NCI-H446 treated with DMSO at 0.1 percent for 48 hours (cell line): Measurements from ENCODE around the gene ISG20.

Experiments used
- DNase-seq: peaks from one replicate; lab custom pipeline; 2025; lab: John Stamatoyannopoulos, UW

ISG20 gene

DNA sequence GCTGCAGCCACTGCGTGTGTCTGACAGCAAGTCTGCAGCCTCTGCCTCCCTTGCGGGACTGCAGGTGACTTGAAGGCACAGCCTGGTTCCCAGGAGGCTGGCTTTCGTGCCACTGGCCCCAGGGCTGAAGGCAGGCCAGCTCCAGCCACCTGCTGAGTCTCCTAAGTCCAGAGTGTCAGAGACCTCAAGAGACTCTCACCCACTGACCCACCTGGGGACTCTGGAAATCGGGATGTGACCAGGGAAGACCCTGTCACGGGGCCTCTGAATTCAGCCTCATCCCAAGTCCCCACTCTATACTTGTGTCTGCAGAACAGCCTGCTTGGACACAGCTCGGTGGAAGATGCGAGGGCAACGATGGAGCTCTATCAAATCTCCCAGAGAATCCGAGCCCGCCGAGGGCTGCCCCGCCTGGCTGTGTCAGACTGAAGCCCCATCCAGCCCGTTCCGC, 16.3 kb downstream of the ISG20 start:
- DNase-seq = no peak

DNA sequence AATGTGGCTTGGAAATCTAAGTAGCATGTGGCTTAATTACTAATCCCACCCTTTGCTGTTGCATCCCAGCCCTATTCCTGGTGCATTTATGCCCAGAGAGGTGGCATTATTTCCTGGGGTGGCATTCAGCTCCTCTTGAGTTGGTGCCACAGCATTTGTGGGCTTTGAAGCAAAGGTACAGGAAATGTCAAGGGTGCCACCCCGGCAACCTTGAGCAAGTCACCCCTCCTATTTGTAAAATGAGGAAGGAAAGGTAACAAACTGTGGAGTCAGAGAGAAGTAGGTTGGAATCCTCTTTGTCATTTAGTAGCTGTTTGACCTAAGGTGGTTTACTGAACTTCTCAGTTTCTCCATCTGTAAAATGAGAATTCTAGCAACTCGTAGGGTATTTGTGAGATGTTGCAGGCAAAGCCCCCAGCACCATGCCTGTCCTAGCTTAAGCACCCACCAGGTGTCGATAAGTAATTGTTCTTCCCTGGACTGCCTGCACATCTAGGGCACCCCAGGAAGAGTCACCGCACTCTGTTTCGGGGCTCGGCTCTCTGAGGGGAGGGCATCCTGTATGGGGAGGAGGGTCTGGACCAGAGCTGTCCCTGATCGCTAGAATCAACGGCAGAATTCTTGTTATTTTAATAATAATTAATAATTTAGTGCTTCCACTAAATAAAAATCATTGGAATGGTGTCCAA, 17.1 kb downstream of the ISG20 start:
- DNase-seq = no peak

DNA sequence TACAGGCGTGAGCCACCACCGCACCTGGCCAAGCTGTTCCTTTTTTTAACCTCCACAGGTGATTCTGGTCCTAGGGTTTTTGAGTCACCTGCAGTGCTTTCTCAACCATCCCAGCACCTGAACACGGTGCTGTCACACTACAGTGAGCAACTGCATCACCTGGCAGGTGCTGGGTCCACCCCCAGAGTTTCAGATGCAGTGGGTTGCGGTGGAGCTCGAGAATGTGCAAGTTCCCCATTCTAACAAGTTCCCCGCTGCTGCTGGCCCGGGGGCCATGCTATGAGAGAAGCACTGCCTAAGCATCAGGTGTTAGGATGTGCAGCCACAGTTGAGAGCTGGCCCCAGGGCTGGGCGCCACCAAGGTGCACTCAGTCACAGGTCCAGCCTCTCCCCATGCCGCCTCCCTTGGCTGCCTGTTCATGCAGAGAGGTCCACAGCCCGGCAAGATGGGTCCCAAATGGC, 18.0 kb downstream of the ISG20 start:
- DNase-seq = no peak

DNA sequence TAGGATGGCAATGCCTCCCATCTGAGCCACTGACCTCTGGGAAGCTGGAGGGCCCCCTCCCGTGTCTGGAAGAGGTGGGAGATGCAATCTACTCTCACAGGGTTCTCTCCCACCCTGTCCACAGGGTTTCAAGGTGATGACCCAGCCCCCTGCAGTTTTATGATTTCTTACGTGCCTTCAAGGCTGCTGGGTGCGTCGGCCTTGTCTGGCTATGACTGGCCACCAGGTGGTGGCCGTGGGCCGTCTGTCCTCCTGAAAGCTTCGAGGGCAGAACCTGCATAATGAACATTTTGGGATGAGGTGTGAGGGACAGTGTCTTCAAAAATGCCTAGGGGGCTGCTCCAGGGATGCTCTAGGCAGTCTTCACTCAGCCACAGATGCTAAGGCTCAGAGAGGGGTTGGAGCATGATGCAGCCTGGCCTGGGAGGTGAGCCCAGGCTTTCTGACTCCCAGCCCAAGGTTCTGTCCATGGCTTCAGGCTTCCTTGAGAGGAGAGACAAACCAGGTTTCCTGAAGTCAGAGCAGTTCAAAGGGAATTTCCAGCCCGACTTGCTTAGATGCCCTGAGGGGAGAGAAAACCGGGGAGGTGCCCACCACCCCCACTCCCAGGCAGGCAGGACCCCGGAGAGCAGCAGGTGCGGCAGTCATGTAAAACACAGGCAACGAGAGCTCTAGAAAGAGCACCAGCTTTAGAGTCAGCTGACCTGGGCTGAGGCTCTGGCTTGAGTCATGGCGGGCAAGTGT, 18.7 kb downstream of the ISG20 start:
- DNase-seq = no peak

DNA sequence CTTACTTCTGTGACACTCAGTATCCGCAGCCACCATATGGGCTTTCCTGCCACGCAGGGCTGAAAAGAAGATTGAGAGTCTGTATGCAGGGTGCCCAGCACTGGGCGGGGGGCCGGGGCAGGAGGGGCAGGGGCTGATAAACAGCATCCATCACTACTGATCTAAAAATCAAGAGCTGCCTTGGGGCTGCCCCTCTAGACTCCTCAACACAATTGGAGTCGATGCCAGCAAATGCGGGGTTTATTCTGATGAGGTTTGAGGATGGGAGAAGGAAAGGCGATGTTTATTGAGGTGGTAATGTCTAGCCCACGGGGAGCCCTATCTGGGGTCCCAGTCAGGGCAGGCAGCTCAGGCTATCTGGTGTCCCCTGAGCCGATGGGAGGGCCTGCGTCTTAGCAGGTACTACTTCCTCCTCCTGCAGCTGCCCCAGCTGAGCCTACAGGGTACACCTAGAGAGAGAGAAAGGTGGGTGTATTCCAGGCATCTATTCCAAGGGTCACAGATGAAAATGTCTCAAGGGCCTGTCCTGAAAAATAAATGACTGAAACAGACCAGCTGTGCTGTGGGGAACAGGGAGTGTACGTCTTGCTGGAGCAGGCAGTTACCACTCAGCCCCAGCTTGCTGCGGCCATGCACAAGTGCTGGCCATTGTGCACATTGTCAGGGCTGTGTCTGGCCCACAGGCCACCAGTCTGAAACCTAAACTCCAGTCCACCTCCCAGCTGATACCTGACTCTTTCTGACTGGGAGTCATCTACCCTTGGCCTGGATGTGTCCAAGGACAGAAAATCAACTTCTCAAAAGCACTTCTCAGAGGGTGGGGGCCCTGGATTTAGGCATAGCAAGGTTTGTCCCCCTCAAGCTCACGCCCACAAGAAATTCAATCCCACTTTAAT, 19.5 kb downstream of the ISG20 start:
- DNase-seq = no peak

DNA sequence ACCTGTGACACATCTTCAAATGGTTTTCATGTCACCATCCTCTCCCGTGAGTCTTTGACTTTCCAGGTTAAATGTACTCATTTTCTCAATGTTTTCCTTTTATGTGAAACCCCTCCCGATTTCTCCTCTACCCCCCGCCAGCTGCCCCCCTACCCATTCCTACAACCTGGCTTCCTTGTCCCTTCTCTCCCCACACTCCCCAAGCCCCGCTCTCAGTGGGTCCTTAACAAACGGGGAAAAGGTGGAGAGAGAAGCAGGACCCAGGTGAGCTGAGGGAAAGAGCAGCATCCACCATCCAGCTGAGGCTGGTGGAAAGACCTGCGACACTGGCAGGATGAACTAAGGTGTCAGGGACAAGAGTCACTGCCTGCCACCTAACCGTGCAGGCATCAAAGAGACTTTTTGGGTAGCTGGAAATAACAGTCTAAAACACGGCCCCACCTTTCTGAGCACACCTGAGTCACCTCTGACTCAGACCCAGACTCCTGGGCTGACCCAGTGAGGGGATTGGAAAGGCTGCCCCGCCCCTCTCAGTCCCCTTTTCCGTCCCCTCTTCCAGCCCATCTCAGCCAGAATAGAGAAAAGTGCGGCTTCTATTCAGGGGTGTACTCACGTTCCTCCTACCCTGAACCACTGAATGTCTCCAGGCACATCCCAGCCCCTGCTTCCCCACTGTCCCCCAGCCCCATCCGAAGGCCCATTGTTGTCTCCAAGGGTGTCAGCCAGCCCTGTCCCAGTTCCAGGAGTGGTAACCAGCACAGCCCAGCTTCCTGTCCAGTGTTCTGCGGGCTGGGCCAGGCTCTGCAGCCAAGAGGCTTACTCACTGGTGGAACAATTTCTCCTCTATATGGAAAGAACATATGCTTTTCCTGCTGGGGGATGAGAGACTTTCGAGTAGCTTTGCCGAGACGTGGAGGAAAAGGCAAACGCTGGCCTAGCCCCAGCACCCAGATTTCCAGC, 20.4 kb downstream of the ISG20 start:
- DNase-seq = no peak

DNA sequence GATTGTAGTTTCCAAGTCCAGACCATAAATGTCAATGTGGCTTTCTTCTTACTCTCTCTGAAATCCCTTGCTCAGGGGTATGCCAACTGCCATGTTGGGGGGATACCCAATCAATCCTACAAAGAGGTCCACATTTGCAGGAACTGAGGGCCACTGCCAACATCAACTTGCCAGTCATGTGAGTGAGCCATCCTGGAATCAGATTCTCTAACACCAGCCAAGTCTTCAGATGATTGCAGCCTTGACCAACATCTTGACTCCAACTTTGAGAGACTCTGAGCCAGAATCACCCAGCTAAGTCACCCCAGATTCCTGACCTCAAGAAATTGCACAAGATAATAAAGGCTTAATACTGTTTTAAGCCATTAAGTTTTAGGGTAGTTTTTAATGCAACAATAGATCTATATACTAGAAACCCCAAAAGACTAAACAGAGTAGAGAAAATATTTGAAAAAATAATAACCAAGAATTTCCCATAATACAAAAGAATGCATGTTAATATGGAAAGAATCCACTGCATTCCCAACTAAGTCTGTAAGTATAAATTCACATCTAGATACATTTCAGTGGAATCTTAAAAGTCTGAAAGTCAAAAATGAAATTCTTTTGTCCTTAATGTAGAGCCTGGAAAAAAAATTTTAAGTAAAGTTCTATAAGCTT, 22.4 kb downstream of the ISG20 start:
- DNase-seq = no peak

DNA sequence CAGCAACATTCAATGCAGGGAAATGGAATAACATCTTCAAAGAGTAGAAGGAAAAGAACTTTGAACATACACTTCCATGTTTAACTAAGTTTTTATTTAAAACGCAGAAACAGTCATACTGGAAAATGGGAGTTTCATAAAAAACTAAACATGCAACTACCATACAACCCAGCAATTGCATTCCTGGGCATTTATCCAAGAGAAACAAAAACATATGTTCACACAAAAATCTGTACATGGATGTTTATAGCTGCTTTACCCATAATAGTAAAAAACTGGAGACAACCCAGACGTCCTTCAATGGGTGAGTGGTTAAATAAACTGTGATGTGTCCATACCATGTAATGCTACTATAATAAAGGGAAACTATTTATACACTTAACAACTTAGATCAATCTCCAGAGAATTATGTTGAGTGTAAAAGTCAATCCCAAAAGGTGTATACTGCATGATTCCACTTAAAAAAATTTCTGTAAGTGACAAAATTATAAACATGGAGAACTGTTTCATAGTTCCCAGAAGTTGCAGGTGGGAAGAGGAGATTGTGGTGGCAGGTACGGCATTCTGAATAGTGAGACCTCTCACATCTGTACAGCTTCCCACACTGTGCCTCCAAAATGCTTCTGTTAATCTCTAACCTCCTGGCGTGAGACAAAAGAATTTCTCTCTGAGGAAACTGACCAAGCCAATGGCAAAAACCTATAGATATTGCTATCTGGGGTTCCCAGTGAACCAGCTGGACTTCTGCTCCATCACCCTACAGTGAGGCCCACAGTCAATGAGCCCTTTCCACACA, 23.1 kb downstream of the ISG20 start:
- DNase-seq = peak; percentile 2

DNA sequence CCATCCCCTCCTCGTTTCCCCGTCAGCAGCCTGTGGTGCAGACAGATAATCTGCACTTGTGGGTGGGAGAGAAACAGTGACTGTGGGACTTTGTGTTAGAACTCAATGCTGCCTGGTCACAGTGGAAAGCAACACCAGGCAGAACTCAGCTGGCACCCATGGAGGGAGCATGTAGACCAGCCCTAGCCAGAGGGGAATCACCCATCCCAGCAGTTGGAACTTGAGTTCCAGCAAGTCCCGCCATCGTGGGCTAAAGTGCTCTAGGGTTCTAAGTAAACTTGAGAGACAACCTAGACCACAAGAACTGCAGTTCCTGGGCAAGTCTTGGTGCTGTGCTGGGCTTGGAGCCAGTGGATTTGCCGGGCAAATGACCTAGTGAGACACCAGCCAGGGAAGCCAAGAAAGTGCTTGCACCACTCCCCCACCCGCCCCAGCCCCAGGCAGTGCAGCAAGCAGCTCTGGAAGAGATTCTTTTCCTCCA, 24.4 kb downstream of the ISG20 start:
- DNase-seq = no peak

DNA sequence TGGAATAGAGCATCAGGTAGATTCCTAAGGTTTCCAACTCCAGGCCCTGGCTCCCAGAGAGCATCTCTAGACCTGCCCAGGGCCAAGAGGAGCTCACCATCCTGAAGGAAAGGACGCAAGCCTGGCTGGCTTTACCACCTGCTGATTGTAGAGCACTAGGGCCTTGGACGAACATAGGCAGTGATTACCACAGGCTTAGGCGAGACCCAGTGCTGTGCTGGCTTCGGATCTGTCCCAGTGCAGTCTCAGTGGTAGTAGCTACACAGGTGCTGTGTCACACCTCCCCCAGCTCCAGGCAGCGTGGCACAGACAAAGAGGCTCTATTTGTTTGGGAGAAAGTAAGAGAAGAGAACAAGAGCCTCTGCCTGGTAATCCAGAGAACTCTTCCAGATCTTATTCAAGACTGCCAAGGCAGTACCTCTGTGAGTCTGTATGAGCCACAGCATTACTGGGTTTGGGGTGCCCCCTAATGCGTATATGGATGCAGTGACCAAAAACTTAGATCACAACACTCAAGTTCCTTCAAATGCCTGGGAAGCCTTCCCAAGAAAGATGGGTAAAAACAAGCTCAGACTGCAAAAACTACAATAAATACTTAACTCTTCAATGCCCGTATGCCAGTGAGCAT, 25.4 kb downstream of the ISG20 start:
- no peak for DNase-seq

DNA sequence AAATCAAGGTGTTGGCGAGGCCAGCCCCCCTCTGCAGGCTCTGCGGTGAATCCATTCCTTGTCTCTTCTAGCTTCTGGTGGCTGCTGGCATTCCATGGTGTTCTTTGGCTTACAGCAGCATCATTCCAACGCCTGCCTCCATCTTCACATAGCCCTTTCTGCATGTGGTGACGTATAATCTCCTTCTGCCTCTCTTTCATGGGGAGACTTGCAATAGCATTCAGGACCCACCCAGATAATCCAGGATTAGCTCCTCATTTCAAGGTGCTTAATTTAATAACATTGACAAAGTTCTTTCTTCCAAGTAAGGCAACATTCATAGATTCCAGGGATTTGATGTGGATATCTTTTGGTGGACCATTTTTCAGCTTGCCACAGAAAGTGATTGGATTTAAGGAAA, 35.8 kb downstream of the ISG20 start:
- no peak for DNase-seq

DNA sequence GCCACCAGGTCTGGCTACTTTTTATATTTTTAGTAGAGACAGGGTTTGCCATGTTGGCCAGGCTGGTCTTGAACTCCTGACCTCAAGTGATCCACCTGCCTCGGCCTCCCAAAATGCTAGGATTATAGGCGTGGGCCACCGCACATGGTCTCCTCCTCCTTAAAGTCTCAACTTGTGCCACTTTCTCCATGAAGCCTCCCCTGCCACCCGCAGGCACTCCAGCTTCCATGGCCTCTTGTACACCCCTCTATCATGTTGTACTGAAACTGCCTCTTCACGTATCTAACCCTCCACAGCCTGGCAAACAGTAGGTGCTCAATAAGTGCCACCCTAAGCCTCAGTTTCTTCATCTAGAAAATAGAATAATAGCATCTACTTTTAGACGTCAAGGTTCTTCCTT, 39.9 kb downstream of the ISG20 start:
- no peak for DNase-seq

DNA sequence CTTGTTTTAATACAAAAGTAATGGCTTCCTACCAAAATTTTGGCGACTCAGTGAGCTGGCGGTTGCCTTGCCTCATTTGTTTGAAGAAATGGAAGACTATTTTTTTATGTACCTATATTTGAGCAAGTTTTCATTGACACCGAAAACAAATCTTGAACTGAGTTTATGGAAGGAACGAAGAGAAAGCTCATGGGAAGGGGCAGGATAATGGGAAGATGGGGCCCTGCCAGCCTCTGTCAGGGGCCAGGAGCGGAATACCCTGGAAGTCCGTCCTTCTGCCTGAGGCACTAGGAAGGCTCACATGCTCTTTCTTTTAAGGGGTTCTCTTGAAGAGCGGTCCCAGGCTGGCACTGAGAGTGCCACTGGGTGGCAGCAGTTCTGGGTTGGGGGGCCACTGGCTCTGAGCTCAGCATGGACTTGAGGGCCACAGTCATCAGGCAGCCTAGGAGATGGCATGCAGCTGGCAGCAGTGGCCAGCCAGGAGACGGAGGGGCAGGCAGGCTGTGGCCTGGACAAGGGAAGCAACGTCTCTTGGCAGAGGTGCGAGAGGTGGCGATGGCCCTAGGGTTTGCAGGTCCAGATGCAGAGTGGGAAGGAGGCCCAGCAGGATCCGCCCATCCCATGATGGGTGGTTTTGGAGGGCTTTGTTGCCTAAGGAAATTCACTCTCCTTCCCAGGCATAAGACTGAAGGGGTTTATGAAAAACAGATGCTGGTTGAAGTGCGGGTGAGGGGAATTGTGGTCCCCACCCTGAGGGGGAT, 41.6 kb downstream of the ISG20 start:
- DNase-seq = no peak

DNA sequence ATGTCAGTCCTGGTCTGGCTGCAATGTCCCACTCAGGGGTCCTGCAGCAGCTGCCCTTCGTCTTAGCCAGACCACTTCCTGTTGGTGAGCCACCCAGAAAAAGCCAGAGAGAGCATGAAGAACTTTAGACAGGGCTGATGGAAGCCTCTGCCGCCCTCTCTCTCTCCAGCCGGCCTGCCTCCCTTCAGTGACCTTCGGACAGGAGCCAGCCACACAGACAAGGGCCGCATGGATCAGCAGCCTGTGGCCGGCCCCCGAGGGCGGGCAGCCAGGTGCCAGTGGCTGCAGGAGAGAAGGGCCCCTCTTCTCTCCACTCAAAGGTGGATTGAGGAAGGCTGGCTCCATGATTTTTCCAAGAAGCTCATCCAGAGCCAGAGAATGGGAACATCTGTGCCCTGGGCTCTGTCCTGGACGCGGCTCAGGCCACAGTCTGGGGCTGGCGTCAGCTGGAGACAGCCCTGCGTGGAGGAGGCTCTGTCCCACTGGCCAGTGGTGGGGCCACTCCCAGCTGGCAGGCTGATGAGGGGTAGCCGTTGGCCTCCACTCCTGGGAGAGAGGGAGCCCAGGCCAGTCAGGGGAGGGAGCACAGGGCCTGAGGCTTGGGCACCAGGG, 42.9 kb downstream of the ISG20 start:
- no peak for DNase-seq

DNA sequence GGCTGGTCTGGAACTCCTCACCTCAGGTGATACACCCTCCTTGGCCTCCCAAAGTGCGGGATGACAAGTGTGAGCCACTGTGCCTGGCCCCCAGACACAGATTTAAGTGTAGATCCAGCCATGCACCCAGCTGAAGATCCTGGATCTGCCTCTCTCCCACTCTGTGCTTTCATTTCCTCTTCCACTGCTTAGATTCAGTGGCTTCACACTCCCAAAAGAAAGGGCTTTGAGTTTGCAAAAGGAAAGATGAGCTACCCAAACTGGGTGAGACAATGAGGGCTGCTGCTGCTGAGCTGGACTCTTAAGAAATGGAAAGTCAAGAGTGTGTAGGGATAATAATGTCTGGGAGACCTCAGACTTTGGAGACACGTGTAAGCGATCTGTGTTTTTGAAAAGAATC, 45.5 kb downstream of the ISG20 start:
- DNase-seq = no peak

DNA sequence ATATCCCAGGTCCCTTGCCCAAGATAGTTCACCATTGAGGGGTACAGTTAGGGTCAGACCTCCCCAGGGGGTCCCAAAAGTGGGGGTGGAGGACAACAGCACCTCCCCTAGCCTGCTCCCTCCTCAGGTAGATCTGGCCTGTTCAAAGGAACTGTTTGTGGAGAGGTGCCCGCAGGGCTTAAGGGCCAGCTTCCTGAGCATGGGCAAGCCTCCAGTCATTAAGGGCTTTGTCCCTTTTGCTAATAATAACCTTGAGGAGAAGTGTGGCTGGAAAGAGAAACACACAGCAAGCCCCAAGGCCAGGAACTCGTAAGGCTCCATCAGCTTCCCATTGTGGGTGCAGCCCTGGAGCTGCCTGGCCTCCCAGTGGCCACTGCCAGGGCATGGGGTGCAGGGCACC, 47.4 kb downstream of the ISG20 start:
- DNase-seq = no peak

DNA sequence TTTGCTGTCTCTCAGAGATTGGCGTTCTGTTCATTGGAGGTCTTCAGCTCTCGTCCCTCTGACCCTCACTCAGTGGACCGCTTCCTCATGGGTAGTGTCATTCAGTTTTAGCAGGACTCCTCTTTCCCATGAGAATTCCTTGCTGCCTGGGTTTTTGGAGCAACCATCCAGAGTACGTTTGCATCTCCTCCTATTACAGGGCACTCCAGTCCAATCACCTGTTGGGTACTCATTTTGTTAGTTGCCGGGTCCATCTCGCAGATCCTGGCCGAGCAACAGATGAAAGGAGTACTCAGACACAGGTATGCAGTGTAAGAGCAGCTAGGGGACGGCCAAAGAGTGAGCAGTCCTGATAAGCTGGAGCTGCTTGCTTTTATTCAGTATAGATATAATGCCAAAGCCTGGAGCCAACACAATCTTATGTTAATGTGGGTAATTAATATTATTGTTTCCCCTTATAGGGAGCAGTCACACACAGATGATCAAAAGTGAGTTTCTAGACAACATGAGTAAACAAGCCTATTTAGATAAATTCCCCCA, 49.6 kb downstream of the ISG20 start:
- DNase-seq = no peak

DNA sequence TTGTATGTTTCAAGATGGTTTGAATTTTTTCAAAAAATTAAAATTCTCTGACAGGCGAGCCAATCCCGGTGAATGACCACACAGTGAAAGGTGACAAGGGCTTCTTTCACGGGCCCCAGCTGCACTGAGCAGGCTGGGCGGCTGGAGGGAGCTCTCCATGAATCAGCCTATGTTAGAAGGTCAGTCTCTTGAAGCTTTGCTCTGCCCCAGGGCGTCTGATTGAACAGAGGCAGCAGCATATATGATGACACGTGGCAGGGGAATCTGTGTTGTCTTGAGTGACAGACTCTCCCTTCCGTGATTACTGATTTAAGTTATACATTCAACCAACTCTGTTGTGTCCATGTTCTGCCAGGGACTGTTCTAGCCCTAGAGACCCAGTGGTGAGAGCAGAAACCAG, 51.5 kb downstream of the ISG20 start:
- no peak for DNase-seq
